ENCODE results near the gene GPER1.

DNA sequence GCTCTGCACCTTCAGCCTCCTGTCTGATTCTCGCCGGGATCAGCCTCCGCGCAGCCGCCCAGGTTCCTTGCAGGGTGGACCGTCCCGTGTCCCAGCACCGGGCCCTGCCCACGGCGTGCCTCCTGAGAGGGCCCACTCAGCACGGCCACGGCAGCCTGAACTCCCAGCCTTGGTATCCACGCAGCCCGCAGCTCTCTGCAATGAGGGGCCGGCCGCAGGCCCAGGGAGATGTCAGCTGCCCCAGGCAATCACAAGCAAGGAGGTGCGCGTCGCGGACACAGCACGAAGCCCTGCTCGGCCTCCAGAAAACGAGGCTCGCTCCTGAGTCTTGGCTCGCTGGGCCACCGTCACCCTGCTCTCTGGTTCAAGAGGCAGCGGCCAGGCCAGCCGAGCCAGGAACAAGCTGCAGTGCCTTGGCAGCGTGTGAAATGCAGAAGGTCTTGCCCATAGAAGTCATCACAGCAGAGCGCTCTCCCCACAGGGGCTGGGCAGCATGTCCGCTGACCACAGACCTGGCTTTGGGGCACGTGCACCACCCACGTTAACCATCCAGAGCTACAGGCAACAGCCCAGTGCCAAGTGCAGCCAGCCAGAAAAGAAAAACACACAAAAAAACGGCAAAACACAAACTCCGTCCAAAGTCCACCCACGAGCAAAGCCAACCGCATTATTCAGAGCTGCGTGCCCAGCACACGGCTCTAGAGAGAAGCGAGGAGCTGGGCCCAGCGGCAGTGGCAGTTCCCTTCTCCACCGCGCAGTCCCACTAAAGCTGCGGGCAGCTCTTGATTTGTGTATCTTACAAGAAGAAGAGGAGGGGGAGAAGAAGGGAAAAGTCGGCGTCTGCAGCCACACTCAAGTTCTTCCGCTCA is 13.9 kb downstream of the GPER1 start:
- TF ChIP-seq, protein P1, sequence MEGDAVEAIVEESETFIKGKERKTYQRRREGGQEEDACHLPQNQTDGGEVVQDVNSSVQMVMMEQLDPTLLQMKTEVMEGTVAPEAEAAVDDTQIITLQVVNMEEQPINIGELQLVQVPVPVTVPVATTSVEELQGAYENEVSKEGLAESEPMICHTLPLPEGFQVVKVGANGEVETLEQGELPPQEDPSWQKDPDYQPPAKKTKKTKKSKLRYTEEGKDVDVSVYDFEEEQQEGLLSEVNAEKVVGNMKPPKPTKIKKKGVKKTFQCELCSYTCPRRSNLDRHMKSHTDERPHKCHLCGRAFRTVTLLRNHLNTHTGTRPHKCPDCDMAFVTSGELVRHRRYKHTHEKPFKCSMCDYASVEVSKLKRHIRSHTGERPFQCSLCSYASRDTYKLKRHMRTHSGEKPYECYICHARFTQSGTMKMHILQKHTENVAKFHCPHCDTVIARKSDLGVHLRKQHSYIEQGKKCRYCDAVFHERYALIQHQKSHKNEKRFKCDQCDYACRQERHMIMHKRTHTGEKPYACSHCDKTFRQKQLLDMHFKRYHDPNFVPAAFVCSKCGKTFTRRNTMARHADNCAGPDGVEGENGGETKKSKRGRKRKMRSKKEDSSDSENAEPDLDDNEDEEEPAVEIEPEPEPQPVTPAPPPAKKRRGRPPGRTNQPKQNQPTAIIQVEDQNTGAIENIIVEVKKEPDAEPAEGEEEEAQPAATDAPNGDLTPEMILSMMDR (IDR thresholded peaks at IDR 0.05; ENCODE audit: low read depth, low read length, poor library complexity, severe bottlenecking): no peak
- no peak for TF ChIP-seq EZH2phosphoT487 (IDR thresholded peaks at IDR 0.05; ENCODE audit: borderline replicate concordance, low read length)
